Psoas muscle (tissue), 8 donors: ENCODE data around the gene RNF13. TPM values are rescaled to one million over a fixed set of nuclear protein-coding genes. Genes with fewer than 3 reads are reported as not detected.

Experiments used
- ATAC-seq, 4 donors: fragments of 200-7000 bp; cut with Tn5 transposase; one replicate each; pipeline ENCODE4 v1.9.1; 2020; ENCODE audit warnings: moderate library complexity in 3 of 4, mild to moderate bottlenecking in 2 of 4
- DNase-seq, 2 donors: peaks; one replicate each; pipeline ENCODE4 v3.0.0-alpha.2; 2020
- H3K27ac ChIP-seq: fragments of 200-600 bp; one replicate; pipeline ENCODE4 v1.8.0; 2022
- H3K27me3 ChIP-seq, 3 donors: fragments of 200-600 bp in 1 of 3; one replicate each; pipeline versions ENCODE4 v1.6.1 to v1.8.0; 2013 to 2022; ENCODE audit warnings: low read length in 2 of 3, mild to moderate bottlenecking in 2 of 3, moderate library complexity in 1 of 3; ENCODE audit not compliant: insufficient read depth in 3 of 3
- H3K36me3 ChIP-seq, 2 donors: fragments of 200-600 bp in 1 of 2; one replicate each; pipeline versions ENCODE4 v1.6.1 to v1.8.0; 2013 to 2022; ENCODE audit warnings: low read depth in 1 of 2, mild to moderate bottlenecking in 1 of 2, moderate library complexity in 1 of 2; ENCODE audit not compliant: insufficient read depth in 1 of 2
- H3K4me1 ChIP-seq: fragments of 200-600 bp; one replicate; pipeline ENCODE4 v1.8.0; 2022
- H3K4me3 ChIP-seq: fragments of 200-600 bp; one replicate; pipeline ENCODE4 v1.8.0; 2022; ENCODE audit warnings: mild to moderate bottlenecking
- H3K9me3 ChIP-seq: fragments of 200-600 bp; one replicate; pipeline ENCODE4 v1.8.0; 2022
- WGBS, 3 donors: extraction: QIAGEN DNeasy Blood & Tissue Kit; methylation state at CpG; one replicate each; pipeline versions ENCODE4 v1.1.6 to v1.1.7; 2013; 5-methylcytosine and 5-hydroxymethylcytosine counted together
- intact Hi-C, 2 donors: fragments of 100-400 bp; cut with DNase I; formaldehyde crosslinking; loops; one replicate each; pipeline versions ENCODE4 v1.11.0 to v1.14.2; 2022
- polyA plus RNA-seq, 3 donors: library from polyadenylated mRNA; stranded (reverse); fragments of 200-250 nt; gene quantifications; one replicate each; pipeline ENCODE4 v1.2.3, GENCODE V29; 2013
- total RNA-seq, 4 donors: library from RNA; stranded (reverse); fragmentation: NEBNext Ultra II Directional in 2 of 4; extraction: Animal tissue kit (Norgen Biotek cat#: 25700) in 2 of 4; gene quantifications; one replicate each; pipeline versions ENCODE4 v1.2.1 to v1.2.4, GENCODE V29; 2021 to 2023
- TF ChIP-seq, protein P1 (sequence below): fragments of 200-600 bp; IDR thresholded peaks from one replicate; pipeline ENCODE4 v1.8.0; 2022; ENCODE audit warnings: antibody characterized with exemption
- donor health status: healthy with polysubstance abuse.
- donor health status: DM: no; HTN: no; CAD: no; lungs with moderate emphysema.
- donor health status: Bipolar disorder and iron deficiency.
- donor health status: healthy.
- donor health status: DM: yes; HTN: yes; CAD: no.
- donor health status: DM: no; HTN: no; CAD: no.
- donor health status: DM: no; HTN: no; CAD: no.
- donor health status: DM: yes; HTN: yes; CAD: no.

Gene RNF13
- total and polyA plus RNA-seq, 7 donors, result 21.7 to 51.0 (median 41.6) TPM

DNA sequence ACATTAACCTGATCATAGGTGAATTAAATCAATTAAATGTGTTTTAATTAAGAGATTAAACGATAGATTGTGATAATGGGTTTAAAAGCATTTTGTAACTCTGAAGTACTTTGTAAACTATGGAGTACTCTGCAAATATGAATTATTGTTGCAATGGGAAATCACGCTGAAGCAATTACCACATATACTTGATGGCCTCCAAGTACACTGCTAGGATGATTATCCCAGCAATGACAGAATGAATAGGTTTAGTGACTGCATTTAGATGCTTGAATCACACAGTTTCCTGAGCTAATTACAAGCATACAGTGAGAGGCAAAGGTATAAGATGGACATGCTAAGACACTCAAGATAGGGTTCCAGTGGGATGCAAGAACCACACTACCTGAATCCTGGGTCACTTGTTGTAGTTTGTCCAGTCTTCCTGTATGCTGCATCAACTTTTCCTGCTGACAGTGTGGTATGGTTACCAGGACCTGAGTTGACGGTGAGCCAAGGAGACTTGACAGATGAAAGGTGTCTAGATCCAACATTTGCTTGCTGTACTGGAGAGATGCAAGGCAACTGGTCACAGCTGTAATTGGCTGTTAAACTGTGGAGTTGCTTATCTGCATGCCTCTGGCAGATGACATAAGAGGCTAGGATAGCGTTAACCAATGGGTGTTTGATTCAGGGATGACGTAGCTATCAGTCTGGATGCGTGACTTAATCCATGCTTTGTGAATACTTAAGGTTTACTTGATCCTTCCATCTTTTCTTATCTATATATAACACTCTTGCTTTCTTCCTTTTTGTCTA is 38.0 kb downstream of the RNF13 start:
- peaks cover 22% of the 10 kb centered on the region for H3K4me1 ChIP-seq
- TF ChIP-seq, protein P1, sequence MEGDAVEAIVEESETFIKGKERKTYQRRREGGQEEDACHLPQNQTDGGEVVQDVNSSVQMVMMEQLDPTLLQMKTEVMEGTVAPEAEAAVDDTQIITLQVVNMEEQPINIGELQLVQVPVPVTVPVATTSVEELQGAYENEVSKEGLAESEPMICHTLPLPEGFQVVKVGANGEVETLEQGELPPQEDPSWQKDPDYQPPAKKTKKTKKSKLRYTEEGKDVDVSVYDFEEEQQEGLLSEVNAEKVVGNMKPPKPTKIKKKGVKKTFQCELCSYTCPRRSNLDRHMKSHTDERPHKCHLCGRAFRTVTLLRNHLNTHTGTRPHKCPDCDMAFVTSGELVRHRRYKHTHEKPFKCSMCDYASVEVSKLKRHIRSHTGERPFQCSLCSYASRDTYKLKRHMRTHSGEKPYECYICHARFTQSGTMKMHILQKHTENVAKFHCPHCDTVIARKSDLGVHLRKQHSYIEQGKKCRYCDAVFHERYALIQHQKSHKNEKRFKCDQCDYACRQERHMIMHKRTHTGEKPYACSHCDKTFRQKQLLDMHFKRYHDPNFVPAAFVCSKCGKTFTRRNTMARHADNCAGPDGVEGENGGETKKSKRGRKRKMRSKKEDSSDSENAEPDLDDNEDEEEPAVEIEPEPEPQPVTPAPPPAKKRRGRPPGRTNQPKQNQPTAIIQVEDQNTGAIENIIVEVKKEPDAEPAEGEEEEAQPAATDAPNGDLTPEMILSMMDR, result no peak
- 85 to 91% (median 88%) methylated on average over 6 of the region's 6 CpGs for WGBS, 3 donors
- ATAC-seq (peak in 2 of 4 donors; percentile 32 to 45), DNase-seq (no peak)
- H3K36me3 ChIP-seq, result peaks cover 6 to 46% of the 10 kb centered on the region in 2 donors
- no peaks in the 10 kb centered on the region for H3K9me3 ChIP-seq
- no peak overlapping the region for H3K27ac ChIP-seq
- no peak overlapping the region for H3K4me3 ChIP-seq
- H3K27me3 ChIP-seq, result no peaks in the 10 kb centered on the region
- intact Hi-C loops, result no loop called here

DNA sequence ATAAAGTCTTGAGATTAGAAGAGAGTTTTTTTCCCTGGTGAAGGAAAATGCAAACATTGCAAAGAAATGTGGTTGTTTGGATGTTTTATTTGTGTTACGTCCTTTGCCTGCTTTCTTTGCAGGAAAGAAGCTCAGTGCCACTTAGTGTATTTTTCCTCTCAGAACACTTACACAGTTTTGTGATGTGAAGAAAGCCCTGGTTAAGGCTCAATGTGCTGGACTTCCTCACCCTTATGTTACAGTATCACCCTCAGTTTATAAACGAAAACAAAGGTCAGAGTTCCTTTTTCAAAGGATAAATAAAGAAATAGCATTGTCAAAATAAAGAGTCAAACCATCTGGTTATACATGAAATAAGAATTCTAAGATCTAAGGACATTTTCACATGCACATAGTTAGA is 45.9 kb downstream of the RNF13 start:
- intact Hi-C loops, result no loop called here
- Histone ChIP-seq H3K27ac (no peak overlapping the region), H3K4me3 (no peak overlapping the region), H3K27me3 (no peaks in the 10 kb centered on the region), H3K4me1 (no peaks in the 10 kb centered on the region), H3K9me3 (no peaks in the 10 kb centered on the region), H3K36me3 (peaks cover 4 to 18% of the 10 kb centered on the region in 2 donors)
- WGBS, 3 donors, result 46 to 50% (median 49%) methylated on average over 2 of the region's 2 CpGs
- TF ChIP-seq, protein P1, result no peak
- DNase-seq, result no peak
- no peak for ATAC-seq

DNA sequence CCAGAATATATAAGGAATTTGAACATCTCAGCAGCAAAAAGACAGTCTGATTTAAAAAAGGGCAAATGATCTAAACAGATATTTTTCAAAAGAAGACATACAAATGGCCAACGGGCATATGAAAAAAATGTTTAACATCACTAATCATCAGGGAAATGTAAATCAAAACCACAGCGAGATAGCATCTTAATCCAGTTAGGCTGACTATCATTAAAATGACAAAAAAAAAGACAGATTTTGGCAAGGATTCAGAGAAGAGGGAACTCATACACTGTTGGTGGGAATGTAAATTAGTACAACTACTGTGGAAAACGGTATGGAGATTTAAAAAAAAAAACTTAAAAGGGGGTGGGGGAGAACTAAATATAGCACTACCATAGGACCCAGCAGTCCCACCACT is 47.9 kb downstream of the RNF13 start:
- Histone ChIP-seq H3K4me1 (no peaks in the 10 kb centered on the region), H3K9me3 (no peaks in the 10 kb centered on the region), H3K27ac (no peak overlapping the region), H3K36me3 (peaks cover 3 to 5% of the 10 kb centered on the region in 2 donors), H3K4me3 (no peak overlapping the region), H3K27me3 (no peaks in the 10 kb centered on the region)
- no peak for DNase-seq
- intact Hi-C loops, result no loop called here
- 70 to 74% (median 72%) methylated on average over 3 of the region's 3 CpGs for WGBS, 3 donors
- ATAC-seq, result no peak
- TF ChIP-seq, protein P1, result no peak

GRCh38 chr3:149867563-149867962 is 54.5 kb downstream of the RNF13 start:
- peaks cover 10% of the 10 kb centered on the region for H3K4me1 ChIP-seq
- peaks cover 11% of the 10 kb centered on the region for H3K9me3 ChIP-seq
- DNase-seq (no peak), ATAC-seq (no peak)
- peaks cover 3 to 6% of the 10 kb centered on the region in 2 donors for H3K36me3 ChIP-seq
- TF ChIP-seq, protein P1, result no peak
- intact Hi-C loops, result no loop called here
- WGBS, 3 donors, result 95 to 100% (median 97%) methylated on average over 1 of the region's 1 CpG
- H3K27me3 ChIP-seq, result no peaks in the 10 kb centered on the region
- no peak overlapping the region for H3K27ac ChIP-seq
- H3K4me3 ChIP-seq, result no peak overlapping the region

DNA sequence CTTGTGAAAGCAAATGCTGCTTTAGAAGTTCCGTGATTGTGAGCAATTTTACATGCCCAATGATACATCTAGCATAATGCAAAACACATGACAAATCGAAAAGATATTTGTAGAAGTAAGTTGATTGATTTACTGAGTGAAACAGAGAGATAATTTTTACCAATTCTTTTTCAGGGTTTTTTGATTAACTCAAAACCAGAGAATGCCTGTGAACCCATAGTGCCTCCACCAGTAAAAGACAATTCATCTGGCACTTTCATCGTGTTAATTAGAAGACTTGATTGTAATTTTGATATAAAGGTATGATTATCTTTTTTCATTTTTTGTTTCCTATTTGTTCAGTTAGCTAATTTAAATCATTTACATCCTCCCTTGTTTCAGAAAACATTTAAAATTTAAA is 58.8 kb downstream of the RNF13 start:
- no peaks in the 10 kb centered on the region for H3K27me3 ChIP-seq
- TF ChIP-seq, protein P1, result no peak
- DNase-seq, result no peak
- peak overlapping the region; percentile 63 for H3K27ac ChIP-seq
- H3K4me1 ChIP-seq, result peaks cover 18% of the 10 kb centered on the region
- intact Hi-C loops, result no loop called here
- H3K4me3 ChIP-seq, result no peak overlapping the region
- WGBS, 3 donors, result 95 to 98% (median 98%) methylated on average over 3 of the region's 3 CpGs
- H3K36me3 ChIP-seq, result peaks cover 0 to 20% of the 10 kb centered on the region in 2 donors
- no peak for ATAC-seq
- H3K9me3 ChIP-seq, result peaks cover 11% of the 10 kb centered on the region
